GM12865 (cell line): ENCODE measurements around the gene AKAP8.

Experiments
- DNase-seq: peaks from one replicate; pipeline ENCODE4 v3.0.0; 2010; ENCODE audit warnings: low read depth
- H3K4me3 ChIP-seq: 2 replicates; pipeline ENCODE4 v1.5.1; 2011; ENCODE audit warnings: mild to moderate bottlenecking, low read depth, low read length, control low read depth
- CTCF ChIP-seq: IDR thresholded peaks from 2 replicates; pipeline ENCODE4 v1.5.1; 2011; ENCODE audit warnings: low read length, control low read depth, low read depth, inconsistent platforms; ENCODE audit not compliant: insufficient read depth; ENCODE audit errors: missing control alignments

Gene AKAP8

GRCh38 chr19:15321739-15322138, 57.8 kb downstream of the AKAP8 start:
- no peak overlapping the region for H3K4me3 ChIP-seq
- TF ChIP-seq CTCF = no peak
- DNase-seq = no peak

- no peak overlapping the region for H3K4me3 ChIP-seq
- TF ChIP-seq CTCF = no peak
- DNase-seq = no peak
These were observed 59.5 kb downstream of the AKAP8 start for GRCh38 chr19:15320116-15320515.

GRCh38 chr19:15318241-15318691, 61.3 kb downstream of the AKAP8 start:
- no peak for TF ChIP-seq CTCF
- peak; percentile 46 for DNase-seq
- H3K4me3 ChIP-seq = no peak overlapping the region

GRCh38 chr19:15317392-15318071, 62.1 kb downstream of the AKAP8 start:
- no peak for DNase-seq
- no peak overlapping the region for H3K4me3 ChIP-seq
- TF ChIP-seq CTCF = no peak

GRCh38 chr19:15316498-15316897, 63.1 kb downstream of the AKAP8 start:
- no peak overlapping the region for H3K4me3 ChIP-seq
- TF ChIP-seq CTCF = no peak
- peak; percentile 50 for DNase-seq

GRCh38 chr19:15315101-15315500, 64.5 kb downstream of the AKAP8 start:
- no peak for TF ChIP-seq CTCF
- no peak overlapping the region for H3K4me3 ChIP-seq
- DNase-seq = no peak
